NCI-H2081 (cell line): ENCODE measurements around the gene RABEP2.
"Not testable (repeated sequence)": the region's sequence is repeated elsewhere in the genome, so short reads cannot be mapped to it uniquely, and the experiment has no call there.

Experiments
- DNase-seq, 2 experiments: peaks; one replicate each; lab custom pipeline; 2025; lab: John Stamatoyannopoulos, UW

RABEP2 gene

GRCh38 chr16:28924762-28925385 is at the start of gene RABEP2:
RABEP2 (minus strand) TSS chr16:28925238; CDS start chr16:28925163, 75 bp downstream.
- peak; percentile 80 to 85 for DNase-seq

- peak; percentile 86 to 90 for DNase-seq
Observed at GRCh38 chr16:28974437-28975157, 49.6 kb upstream of the RABEP2 start, which contains the start of gene SPNS1. SPNS1 (plus strand) TSS chr16:28974778; CDS start chr16:28975152, 374 bp downstream.

GRCh38 chr16:28974007-28974436 is 49.0 kb upstream of the RABEP2 start:
- peak; percentile 45 to 47 for DNase-seq

GRCh38 chr16:28969696-28970095 is 44.7 kb upstream of the RABEP2 start:
- not testable (repeated sequence) for DNase-seq

- no peak for DNase-seq
Observed at GRCh38 chr16:28967156-28967555, 42.1 kb upstream of the RABEP2 start.

- DNase-seq: no peak
Observed at GRCh38 chr16:28964496-28964895, 39.5 kb upstream of the RABEP2 start.

- DNase-seq: no peak
Observed at GRCh38 chr16:28964072-28964471, 39.0 kb upstream of the RABEP2 start.

- no peak for DNase-seq
Observed at GRCh38 chr16:28958836-28959235, 33.8 kb upstream of the RABEP2 start.

- no peak for DNase-seq
Observed at GRCh38 chr16:28958216-28958615, 33.2 kb upstream of the RABEP2 start.

- DNase-seq: no peak
Observed at GRCh38 chr16:28951410-28951943, 26.4 kb upstream of the RABEP2 start.

GRCh38 chr16:28950648-28951409 is 25.8 kb upstream of the RABEP2 start, which contains the start of gene NFATC2IP:
NFATC2IP (plus strand) TSS chr16:28950937; CDS start chr16:28951012, 75 bp downstream.
- peak; percentile 96 to 98 for DNase-seq

- no peak for DNase-seq
Observed at GRCh38 chr16:28946681-28947080, 21.6 kb upstream of the RABEP2 start.

- no peak for DNase-seq
Observed at GRCh38 chr16:28943281-28943680, 18.2 kb upstream of the RABEP2 start.

GRCh38 chr16:28939825-28940224 is 14.8 kb upstream of the RABEP2 start:
- not testable (repeated sequence) for DNase-seq

- DNase-seq: no peak
Observed at GRCh38 chr16:28938721-28939120, 13.7 kb upstream of the RABEP2 start.

GRCh38 chr16:28937222-28937876 is 12.3 kb upstream of the RABEP2 start:
- no peak for DNase-seq

GRCh38 chr16:28936784-28937155 is 11.7 kb upstream of the RABEP2 start:
- DNase-seq: no peak

GRCh38 chr16:28935924-28936783 is 11.1 kb upstream of the RABEP2 start:
- DNase-seq: peak in 1 of 2 experiments; percentile 31

GRCh38 chr16:28935346-28935745 is 10.3 kb upstream of the RABEP2 start:
- no peak for DNase-seq

- no peak for DNase-seq
Observed at GRCh38 chr16:28933171-28933570, 8.1 kb upstream of the RABEP2 start.
